ENCODE results near the gene SMOC1.

Gene SMOC1

DNA sequence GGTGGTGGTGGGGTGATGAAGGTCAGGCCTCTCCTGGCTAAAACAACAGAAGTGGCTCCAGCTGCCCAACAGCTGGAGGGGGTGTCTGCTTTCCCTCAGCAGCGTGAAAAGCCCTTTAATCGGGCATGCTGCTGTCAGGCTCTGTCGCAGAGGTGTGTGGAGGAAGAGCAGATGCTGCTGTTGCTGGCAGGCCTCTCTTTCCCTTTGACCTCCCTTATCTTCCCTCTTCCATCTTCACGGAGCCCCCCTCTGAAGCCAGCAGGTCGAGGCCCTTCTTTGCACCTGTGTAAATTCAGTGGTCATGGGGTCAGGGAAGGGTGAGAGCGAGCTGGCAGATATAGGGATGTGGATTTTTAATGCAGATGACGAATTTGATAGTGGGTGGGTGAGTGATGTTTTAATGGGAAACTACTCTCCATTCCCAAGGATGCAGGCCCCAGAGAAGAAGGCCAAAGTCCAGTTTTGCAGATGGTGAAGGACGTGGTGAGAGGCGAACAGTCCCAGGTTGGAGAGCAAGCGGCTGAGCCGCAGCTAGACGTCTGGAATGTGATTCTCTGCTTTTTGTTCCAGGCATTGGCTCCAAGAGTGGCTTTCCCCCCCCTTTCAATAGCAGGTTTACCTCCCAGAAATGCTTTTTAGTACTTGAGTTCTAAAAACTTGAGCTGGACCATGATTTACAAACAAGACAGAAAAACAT is 64.0 kb downstream of the SMOC1 start:
- Histone ChIP-seq H2AFZ (ENCODE audit: low read length) (no peak overlapping the region), H3K4me2 (ENCODE audit: insufficient read depth, low read length, poor library complexity, severe bottlenecking) (no peak overlapping the region), H3K4me3 (ENCODE audit: low read length in 2 of 2) (no peak overlapping the region), H4K91ac (ENCODE audit: low read depth, low read length, poor library complexity) (no peak overlapping the region), H3K27me3 (ENCODE audit: control insufficient read depth in 3 of 3, insufficient read depth in 3 of 3, low read depth in 1 of 3, low read length in 3 of 3) (no peaks in the 10 kb centered on the region), H4K8ac (ENCODE audit: low read depth, low read length) (no peak overlapping the region), H3K9ac (ENCODE audit: low read depth, low read length, poor library complexity) (no peak overlapping the region), H3K79me1 (ENCODE audit: low read depth, low read length) (peaks cover 10% of the 10 kb centered on the region), H3K14ac (ENCODE audit: low read length) (no peak overlapping the region), H3K4ac (ENCODE audit: low read length) (no peak overlapping the region), H3K27ac (replicated peaks; ENCODE audit: low read length) (no peak overlapping the region), H3K18ac (ENCODE audit: low read length) (no peak overlapping the region), H3K23ac (ENCODE audit: low read depth, low read length, poor library complexity) (no peak overlapping the region), H2BK12ac (ENCODE audit: low read length) (no peak overlapping the region), H3K4me1 (ENCODE audit: control insufficient read depth in 2 of 2, insufficient read depth in 1 of 2, low read depth in 1 of 2, low read length in 2 of 2) (peaks cover 5 to 18% of the 10 kb centered on the region in 2 donors), H2BK120ac (ENCODE audit: low read depth, low read length) (no peak overlapping the region), H2AK5ac (ENCODE audit: low read depth, low read length) (no peak overlapping the region), H2BK5ac (ENCODE audit: low read length) (no peak overlapping the region), H3K36me3 (replicated peaks in 1 of 2; ENCODE audit: control insufficient read depth in 2 of 2, insufficient read depth in 2 of 2, low read length in 2 of 2) (peaks cover 11 to 24% of the 10 kb centered on the region in 2 donors), H3K9me3 (replicated peaks in 1 of 2; ENCODE audit: control insufficient read depth in 2 of 2, insufficient read depth in 1 of 2, low read depth in 1 of 2, low read length in 2 of 2) (peaks cover 15 to 36% of the 10 kb centered on the region in 2 donors), H2BK15ac (ENCODE audit: low read length) (no peak overlapping the region)
- DNase-seq (ENCODE audit: low spot score): no peak
- 100% methylated on average over 2 of the region's 12 CpGs; no CpG with 5 or more reads in 1 of the 2 donors for WGBS, 2 donors (ENCODE audit: extremely low coverage in 2 of 2, insufficient read length in 2 of 2, insufficient replicate concordance in 1 of 2)

DNA sequence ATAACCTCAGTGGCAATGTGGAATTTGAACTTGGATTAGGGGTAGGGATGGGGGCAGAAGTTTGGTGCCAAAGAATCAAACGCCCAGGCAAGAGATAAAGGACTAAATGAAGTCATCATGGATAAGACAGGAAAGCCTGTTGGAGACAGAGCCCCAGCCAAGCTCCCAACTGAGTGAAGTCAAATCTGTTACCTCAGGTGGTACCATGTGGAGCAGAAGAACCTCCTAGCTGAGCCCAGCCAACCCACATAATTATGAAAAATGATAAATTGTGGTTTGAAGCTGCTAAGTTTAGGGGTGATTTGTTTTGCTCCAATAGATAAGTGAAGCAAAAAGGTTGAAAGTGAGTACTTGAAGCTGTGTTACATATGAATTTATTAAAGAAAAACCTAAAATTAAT is 66.1 kb downstream of the SMOC1 start:
- H3K4ac ChIP-seq (ENCODE audit: low read length): no peak overlapping the region
- H3K36me3 ChIP-seq (replicated peaks in 1 of 2; ENCODE audit: control insufficient read depth in 2 of 2, insufficient read depth in 2 of 2, low read length in 2 of 2): peaks cover 14 to 28% of the 10 kb centered on the region in 2 donors
- no peak overlapping the region for H3K4me2 ChIP-seq (ENCODE audit: insufficient read depth, low read length, poor library complexity, severe bottlenecking)
- no peak overlapping the region for H3K14ac ChIP-seq (ENCODE audit: low read length)
- H4K8ac ChIP-seq (ENCODE audit: low read depth, low read length): no peak overlapping the region
- no peak overlapping the region for H3K18ac ChIP-seq (ENCODE audit: low read length)
- H3K23ac ChIP-seq (ENCODE audit: low read depth, low read length, poor library complexity): no peak overlapping the region
- H2BK12ac ChIP-seq (ENCODE audit: low read length): no peak overlapping the region
- peaks cover 5 to 14% of the 10 kb centered on the region in 2 donors for H3K4me1 ChIP-seq (ENCODE audit: control insufficient read depth in 2 of 2, insufficient read depth in 1 of 2, low read depth in 1 of 2, low read length in 2 of 2)
- H3K27me3 ChIP-seq (ENCODE audit: control insufficient read depth in 3 of 3, insufficient read depth in 3 of 3, low read depth in 1 of 3, low read length in 3 of 3): no peaks in the 10 kb centered on the region
- H3K27ac ChIP-seq (replicated peaks; ENCODE audit: low read length): no peak overlapping the region
- peaks cover 15 to 36% of the 10 kb centered on the region in 2 donors for H3K9me3 ChIP-seq (replicated peaks in 1 of 2; ENCODE audit: control insufficient read depth in 2 of 2, insufficient read depth in 1 of 2, low read depth in 1 of 2, low read length in 2 of 2)
- H3K9ac ChIP-seq (ENCODE audit: low read depth, low read length, poor library complexity): no peak overlapping the region
- H4K91ac ChIP-seq (ENCODE audit: low read depth, low read length, poor library complexity): no peak overlapping the region
- H2BK5ac ChIP-seq (ENCODE audit: low read length): no peak overlapping the region
- H3K4me3 ChIP-seq (ENCODE audit: low read length in 2 of 2): no peak overlapping the region
- no CpG with 5 or more reads among the region's 1 CpG for WGBS, 2 donors (ENCODE audit: extremely low coverage in 2 of 2, insufficient read length in 2 of 2, insufficient replicate concordance in 1 of 2)
- H2AFZ ChIP-seq (ENCODE audit: low read length): no peak overlapping the region
- H3K79me1 ChIP-seq (ENCODE audit: low read depth, low read length): peaks cover 12% of the 10 kb centered on the region
- H2AK5ac ChIP-seq (ENCODE audit: low read depth, low read length): no peak overlapping the region
- no peak overlapping the region for H2BK120ac ChIP-seq (ENCODE audit: low read depth, low read length)
- DNase-seq (ENCODE audit: low spot score): no peak
- H2BK15ac ChIP-seq (ENCODE audit: low read length): no peak overlapping the region

DNA sequence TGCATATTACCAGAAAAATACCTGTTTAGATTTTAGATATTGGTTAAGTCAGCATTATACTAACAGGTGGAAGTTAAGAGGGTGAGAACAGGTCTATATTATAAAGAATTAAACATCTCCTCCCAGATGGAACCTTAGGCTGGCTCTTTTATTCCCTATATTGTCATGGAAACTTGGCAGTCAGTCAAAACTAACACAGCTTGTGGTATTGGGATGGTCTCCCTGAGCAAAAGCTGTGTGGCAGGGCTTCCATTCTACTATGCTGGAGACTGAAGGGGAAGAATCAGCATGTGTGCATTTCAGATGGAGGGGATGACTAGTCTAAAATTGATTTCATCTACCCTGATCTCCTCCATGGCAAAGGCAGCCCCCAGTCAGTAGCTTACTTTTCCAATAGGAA is 66.7 kb downstream of the SMOC1 start:
- Histone ChIP-seq H4K91ac (ENCODE audit: low read depth, low read length, poor library complexity) (no peak overlapping the region), H2BK12ac (ENCODE audit: low read length) (no peak overlapping the region), H3K27ac (replicated peaks; ENCODE audit: low read length) (no peak overlapping the region), H3K14ac (ENCODE audit: low read length) (no peak overlapping the region), H3K9me3 (replicated peaks in 1 of 2; ENCODE audit: control insufficient read depth in 2 of 2, insufficient read depth in 1 of 2, low read depth in 1 of 2, low read length in 2 of 2) (peaks cover 15 to 36% of the 10 kb centered on the region in 2 donors), H3K18ac (ENCODE audit: low read length) (no peak overlapping the region), H3K9ac (ENCODE audit: low read depth, low read length, poor library complexity) (no peak overlapping the region), H3K4me2 (ENCODE audit: insufficient read depth, low read length, poor library complexity, severe bottlenecking) (no peak overlapping the region), H2BK15ac (ENCODE audit: low read length) (no peak overlapping the region), H4K8ac (ENCODE audit: low read depth, low read length) (no peak overlapping the region), H3K79me1 (ENCODE audit: low read depth, low read length) (peaks cover 12% of the 10 kb centered on the region), H3K4me1 (ENCODE audit: control insufficient read depth in 2 of 2, insufficient read depth in 1 of 2, low read depth in 1 of 2, low read length in 2 of 2) (peaks cover 5 to 12% of the 10 kb centered on the region in 2 donors), H3K27me3 (ENCODE audit: control insufficient read depth in 3 of 3, insufficient read depth in 3 of 3, low read depth in 1 of 3, low read length in 3 of 3) (no peaks in the 10 kb centered on the region), H3K4me3 (ENCODE audit: low read length in 2 of 2) (no peak overlapping the region), H2AK5ac (ENCODE audit: low read depth, low read length) (no peak overlapping the region), H3K36me3 (replicated peaks in 1 of 2; ENCODE audit: control insufficient read depth in 2 of 2, insufficient read depth in 2 of 2, low read length in 2 of 2) (peaks cover 14 to 28% of the 10 kb centered on the region in 2 donors), H2BK120ac (ENCODE audit: low read depth, low read length) (no peak overlapping the region), H2BK5ac (ENCODE audit: low read length) (no peak overlapping the region), H3K4ac (ENCODE audit: low read length) (no peak overlapping the region), H2AFZ (ENCODE audit: low read length) (no peak overlapping the region), H3K23ac (ENCODE audit: low read depth, low read length, poor library complexity) (no peak overlapping the region)
- DNase-seq (ENCODE audit: low spot score): no peak

DNA sequence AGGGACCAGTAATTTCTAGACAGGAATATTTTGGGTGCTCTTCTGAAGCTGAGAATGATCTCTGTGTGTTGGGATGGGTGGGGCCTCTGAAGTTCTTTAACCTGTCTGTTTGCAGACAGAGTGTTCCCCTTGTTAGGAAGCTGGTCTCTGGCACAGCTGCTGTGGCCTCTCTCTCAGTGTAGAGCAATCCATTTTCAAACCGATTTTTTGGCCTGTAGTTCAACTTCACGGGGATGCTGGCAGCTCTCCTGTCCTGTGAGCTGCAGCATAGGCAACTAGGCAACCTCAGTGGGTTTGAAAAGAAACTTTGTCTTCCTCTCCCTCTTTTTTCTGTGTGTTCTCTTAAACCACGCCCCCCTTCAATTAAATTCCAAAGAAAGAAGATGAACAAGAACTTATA is 69.1 kb downstream of the SMOC1 start:
- WGBS, 2 donors (ENCODE audit: extremely low coverage in 2 of 2, insufficient read length in 2 of 2, insufficient replicate concordance in 1 of 2): no CpG with 5 or more reads among the region's 3 CpGs
- H3K27ac ChIP-seq (replicated peaks; ENCODE audit: low read length): no peak overlapping the region
- no peak overlapping the region for H4K8ac ChIP-seq (ENCODE audit: low read depth, low read length)
- DNase-seq (ENCODE audit: low spot score): no peak
- H3K27me3 ChIP-seq (ENCODE audit: control insufficient read depth in 3 of 3, insufficient read depth in 3 of 3, low read depth in 1 of 3, low read length in 3 of 3): no peaks in the 10 kb centered on the region
- H2BK5ac ChIP-seq (ENCODE audit: low read length): no peak overlapping the region
- H2BK120ac ChIP-seq (ENCODE audit: low read depth, low read length): no peak overlapping the region
- H3K14ac ChIP-seq (ENCODE audit: low read length): no peak overlapping the region
- H2AK5ac ChIP-seq (ENCODE audit: low read depth, low read length): no peak overlapping the region
- H2BK15ac ChIP-seq (ENCODE audit: low read length): no peak overlapping the region
- no peak overlapping the region for H3K9ac ChIP-seq (ENCODE audit: low read depth, low read length, poor library complexity)
- H4K91ac ChIP-seq (ENCODE audit: low read depth, low read length, poor library complexity): no peak overlapping the region
- H3K36me3 ChIP-seq (replicated peaks in 1 of 2; ENCODE audit: control insufficient read depth in 2 of 2, insufficient read depth in 2 of 2, low read length in 2 of 2): peaks cover 22 to 46% of the 10 kb centered on the region in 2 donors
- H3K18ac ChIP-seq (ENCODE audit: low read length): no peak overlapping the region
- H3K4me1 ChIP-seq (ENCODE audit: control insufficient read depth in 2 of 2, insufficient read depth in 1 of 2, low read depth in 1 of 2, low read length in 2 of 2): peaks cover under 1 to 5% of the 10 kb centered on the region in 2 donors
- H2BK12ac ChIP-seq (ENCODE audit: low read length): no peak overlapping the region
- no peak overlapping the region for H3K4me2 ChIP-seq (ENCODE audit: insufficient read depth, low read length, poor library complexity, severe bottlenecking)
- peaks cover 15 to 36% of the 10 kb centered on the region in 2 donors for H3K9me3 ChIP-seq (replicated peaks in 1 of 2; ENCODE audit: control insufficient read depth in 2 of 2, insufficient read depth in 1 of 2, low read depth in 1 of 2, low read length in 2 of 2)
- H3K79me1 ChIP-seq (ENCODE audit: low read depth, low read length): peaks cover 12% of the 10 kb centered on the region
- no peak overlapping the region for H2AFZ ChIP-seq (ENCODE audit: low read length)
- H3K4me3 ChIP-seq (ENCODE audit: low read length in 2 of 2): no peak overlapping the region
- H3K23ac ChIP-seq (ENCODE audit: low read depth, low read length, poor library complexity): no peak overlapping the region
- no peak overlapping the region for H3K4ac ChIP-seq (ENCODE audit: low read length)

Measured in neuronal stem cell (in vitro differentiated cells).